ENCODE results near the gene CTRB2. TPM values are rescaled to one million over a fixed set of nuclear protein-coding genes. Genes with fewer than 3 reads are reported as not detected.
"Not testable (repeated sequence)": the region's sequence is repeated elsewhere in the genome, so short reads cannot be mapped to it uniquely, and the experiment has no call there.

The CTRB2 gene
- total RNA-seq, 2 experiments from 2014 or later, result not detected

DNA sequence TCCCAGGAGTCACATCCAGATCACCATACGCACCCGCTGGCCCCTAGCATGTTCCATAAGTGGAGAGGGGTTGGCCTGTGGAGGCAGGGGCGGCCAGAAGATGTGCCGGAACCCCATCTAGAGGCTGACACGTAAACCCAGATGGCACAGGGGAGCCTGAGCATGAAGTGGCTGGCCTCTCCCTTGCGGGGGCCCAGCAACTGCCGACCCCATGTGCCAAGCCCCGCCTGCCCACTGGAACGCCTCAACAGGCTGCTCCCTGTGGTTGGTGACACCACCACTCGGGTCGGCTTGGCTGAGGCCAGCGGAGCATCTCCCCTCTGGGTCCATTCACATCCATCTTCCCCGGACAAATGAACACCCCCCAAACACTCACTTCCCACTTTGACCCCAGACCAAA, 35.0 kb upstream of the CTRB2 start:
- intact Hi-C loops (cut with micrococcal nuclease; ENCODE audit: unreplicated experiment), result no loop called here
- Histone ChIP-seq H3K9me3 (ENCODE audit: low read length) (no peaks in the 10 kb centered on the region), H3K36me3 (ENCODE audit: insufficient read depth, low read length) (no peaks in the 10 kb centered on the region), H3K9me2 (ENCODE audit: insufficient read depth, low read length) (no peaks in the 10 kb centered on the region), H3K79me2 (ENCODE audit: insufficient read depth, low read depth, low read length) (no peaks in the 10 kb centered on the region), H2AFZ (ENCODE audit: low read length) (no peak overlapping the region), H3K4me2 (ENCODE audit: low read length) (no peak overlapping the region), H3K4me3 (ENCODE audit: low read depth, low read length, poor library complexity, severe bottlenecking) (no peak overlapping the region), H4K20me1 (ENCODE audit: insufficient read depth, low read length) (no peaks in the 10 kb centered on the region), H3K4me1 (ENCODE audit: insufficient read depth, low read length, poor library complexity, severe bottlenecking) (peaks cover 19% of the 10 kb centered on the region), H3K27ac (ENCODE audit: low read depth, low read length, poor library complexity, severe bottlenecking) (no peak overlapping the region)
- TF ChIP-seq EZH2phosphoT487 (IDR thresholded peaks at IDR 0.05; ENCODE audit: borderline replicate concordance, low read depth, low read length) (no peak), CTCF (conservative IDR thresholded peaks at IDR 0.05; ENCODE audit: low read length) (no peak)
- no TSS peak for BruUV-seq (replicated peaks)
- ChIA-PET POLR2A (no interaction called here), CTCF (ENCODE audit: unreplicated experiment) (no interaction called here)
- no peak for DNase-seq (ENCODE audit: low spot score)

- H3K79me2 ChIP-seq (ENCODE audit: insufficient read depth, low read depth, low read length), result no peaks in the 10 kb centered on the region
These were observed 34.5 kb upstream of the CTRB2 start for GRCh38 chr16:75241412-75241811.

GRCh38 chr16:75240633-75241032, 33.7 kb upstream of the CTRB2 start:
- H3K4me3 ChIP-seq (ENCODE audit: low read depth, low read length, poor library complexity, severe bottlenecking); H3K4me2 ChIP-seq (ENCODE audit: low read length); H3K79me2 ChIP-seq (ENCODE audit: insufficient read depth, low read depth, low read length); DNase-seq (ENCODE audit: low spot score); H3K36me3 ChIP-seq (ENCODE audit: insufficient read depth, low read length); H3K27ac ChIP-seq (ENCODE audit: low read depth, low read length, poor library complexity, severe bottlenecking); intact Hi-C loops (cut with micrococcal nuclease; ENCODE audit: unreplicated experiment); BruUV-seq (replicated peaks); POLR2A ChIA-PET; H3K9me3 ChIP-seq (ENCODE audit: low read length); CTCF ChIA-PET (ENCODE audit: unreplicated experiment); H3K9me2 ChIP-seq (ENCODE audit: insufficient read depth, low read length); H4K20me1 ChIP-seq (ENCODE audit: insufficient read depth, low read length); H2AFZ ChIP-seq (ENCODE audit: low read length): not testable (repeated sequence)
- H3K4me1 ChIP-seq (ENCODE audit: insufficient read depth, low read length, poor library complexity, severe bottlenecking), result peaks cover 18% of the 10 kb centered on the region

More at GRCh38 chr16:75241412-75241811, 34.5 kb upstream of the CTRB2 start:
- BruUV-seq (replicated peaks), result no TSS peak
- intact Hi-C loops (cut with micrococcal nuclease; ENCODE audit: unreplicated experiment), result no loop called here
- CTCF ChIA-PET (ENCODE audit: unreplicated experiment), result no interaction called here
- H2AFZ ChIP-seq (ENCODE audit: low read length), result no peak overlapping the region
- no peak for DNase-seq (ENCODE audit: low spot score)
- no peak overlapping the region for H3K4me3 ChIP-seq (ENCODE audit: low read depth, low read length, poor library complexity, severe bottlenecking)
- peaks cover 19% of the 10 kb centered on the region for H3K4me1 ChIP-seq (ENCODE audit: insufficient read depth, low read length, poor library complexity, severe bottlenecking)
- POLR2A ChIA-PET, result no interaction called here
- TF ChIP-seq CTCF (conservative IDR thresholded peaks at IDR 0.05; ENCODE audit: low read length) (no peak), EZH2phosphoT487 (IDR thresholded peaks at IDR 0.05; ENCODE audit: borderline replicate concordance, low read depth, low read length) (no peak)
- no peaks in the 10 kb centered on the region for H3K9me2 ChIP-seq (ENCODE audit: insufficient read depth, low read length)
- no peaks in the 10 kb centered on the region for H3K36me3 ChIP-seq (ENCODE audit: insufficient read depth, low read length)
- no peak overlapping the region for H3K27ac ChIP-seq (ENCODE audit: low read depth, low read length, poor library complexity, severe bottlenecking)
- H4K20me1 ChIP-seq (ENCODE audit: insufficient read depth, low read length), result no peaks in the 10 kb centered on the region
- no peaks in the 10 kb centered on the region for H3K9me3 ChIP-seq (ENCODE audit: low read length)
- no peak overlapping the region for H3K4me2 ChIP-seq (ENCODE audit: low read length)
